Activated CD4-positive, alpha-beta memory T cell treated with anti-CD3 and anti-CD28 coated beads, Interleukin-2, amount 10 ng/mL, durations not matched to agents 7 days and 5 days (primary cell): Measurements from ENCODE around the gene KLHDC7B. TPM values are rescaled to one million over a fixed set of nuclear protein-coding genes. Genes with fewer than 3 reads are reported as not detected.
A peak's percentile ranks its signal among the peaks of the same experiment; 100 is the strongest.

Experiments used
- CTCF ChIA-PET: fragments of 350-600 bp; sonication (Branson Sonifier 250); formaldehyde crosslinking; loops from one replicate; lab custom pipeline; 2021; ENCODE audit warnings: antibody characterized with exemption, inconsistent platforms; lab: Charles Lee
- POLR2A ChIA-PET: fragments of 350-600 bp; sonication (Branson Sonifier 250); formaldehyde crosslinking; loops from one replicate; lab custom pipeline; 2021; ENCODE audit warnings: antibody characterized with exemption; lab: Charles Lee
- DNase-seq: peaks from one replicate; pipeline ENCODE4 v3.0.0-alpha.2; 2020
- H3K27ac Mint-ChIP-seq: one replicate; pipeline ENCODE4 v1.8.0; 2021; ENCODE audit warnings: mild to moderate bottlenecking, mixed read lengths
- H3K27me3 Mint-ChIP-seq: one replicate; pipeline ENCODE4 v1.8.0; 2021; ENCODE audit warnings: mixed read lengths
- H3K36me3 Mint-ChIP-seq: one replicate; pipeline ENCODE4 v1.8.0; 2021; ENCODE audit warnings: low read depth, mixed read lengths
- H3K4me1 Mint-ChIP-seq: one replicate; pipeline ENCODE4 v1.8.0; 2021; ENCODE audit warnings: mixed read lengths
- H3K4me3 Mint-ChIP-seq: one replicate; pipeline ENCODE4 v1.8.0; 2021; ENCODE audit warnings: mild to moderate bottlenecking, mixed read lengths
- H3K9me3 Mint-ChIP-seq: one replicate; pipeline ENCODE4 v1.8.0; 2021; ENCODE audit warnings: mixed read lengths
- total RNA-seq, 2 experiments: library from RNA; stranded (reverse); gene quantifications; one replicate each; pipeline ENCODE4 v1.2.3, GENCODE V29; 2021

KLHDC7B gene
- total RNA-seq, 2 experiments from 2014 or later = 8.0 to 8.4 TPM

DNA sequence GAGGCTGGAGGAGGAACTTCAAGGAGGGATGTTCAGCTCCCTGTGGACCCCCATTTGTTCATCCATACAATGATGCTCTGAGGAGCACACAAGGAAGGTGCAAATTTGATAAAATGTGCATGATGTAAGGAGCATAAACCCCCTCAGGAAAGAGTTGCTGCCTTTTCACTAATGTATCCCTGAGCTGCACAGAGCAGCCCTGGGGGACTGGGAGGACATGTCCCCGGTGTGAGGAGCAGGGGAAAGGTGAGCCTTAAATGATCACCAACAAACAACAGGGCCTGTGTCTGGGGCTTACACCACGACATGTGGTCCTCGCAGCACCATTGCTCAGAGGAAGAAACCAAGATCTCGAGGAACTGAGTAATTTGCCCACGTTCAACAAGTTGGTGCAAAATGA, 51.4 kb downstream of the KLHDC7B start:
- H3K4me3 Mint-ChIP-seq = no peak overlapping the region
- ChIA-PET POLR2A (no interaction called here), CTCF (interaction anchor here (0.6 kb wide), 1 partner anchor 139 kb away, joined by 3 read pairs; no protein-coding TSS in a partner anchor)
- no peaks in the 10 kb centered on the region for H3K9me3 Mint-ChIP-seq
- peaks cover 22% of the 10 kb centered on the region for H3K27me3 Mint-ChIP-seq
- peaks cover 9% of the 10 kb centered on the region for H3K4me1 Mint-ChIP-seq
- no peaks in the 10 kb centered on the region for H3K36me3 Mint-ChIP-seq
- no peak overlapping the region for H3K27ac Mint-ChIP-seq
- DNase-seq = no peak

DNA sequence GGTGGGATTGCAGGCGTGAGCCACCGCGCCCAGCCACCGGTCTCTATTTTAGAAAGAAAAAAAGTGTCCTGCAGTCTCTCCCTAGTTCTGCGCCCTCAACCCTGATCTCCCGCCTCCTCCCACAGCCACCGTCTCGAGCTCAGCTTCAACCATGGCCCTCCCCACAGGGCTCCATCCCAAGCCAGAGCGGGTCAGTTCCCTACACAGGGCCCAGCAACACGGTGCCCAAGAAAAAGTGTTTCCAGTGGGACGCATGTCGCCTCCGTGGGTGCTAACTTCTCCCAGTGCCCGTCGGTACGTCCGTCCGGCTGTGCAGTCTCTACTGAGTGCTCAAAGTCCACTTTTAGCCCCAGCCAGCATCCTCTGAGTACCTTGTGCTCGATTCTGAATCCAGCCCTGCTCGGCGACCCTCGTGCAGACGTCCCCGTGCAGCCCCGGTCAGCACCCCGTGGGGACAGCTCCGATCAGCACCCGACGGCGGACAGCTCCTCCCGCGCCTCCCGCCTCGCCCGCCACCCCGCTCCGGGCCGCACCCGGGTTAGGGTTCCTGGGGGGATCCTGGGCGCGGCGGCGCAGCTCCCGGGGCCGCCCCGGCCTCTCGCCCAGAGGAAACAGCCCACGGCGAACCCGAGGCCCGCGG, 54.2 kb downstream of the KLHDC7B start:
- CTCF ChIA-PET = no interaction called here
- Mint-ChIP-seq H3K27me3 (peaks cover 35% of the 10 kb centered on the region), H3K4me3 (peak overlapping the region; percentile 48), H3K4me1 (peaks cover 11% of the 10 kb centered on the region), H3K36me3 (no peaks in the 10 kb centered on the region), H3K27ac (no peak overlapping the region), H3K9me3 (no peaks in the 10 kb centered on the region)
- peak; percentile 70 for DNase-seq
- POLR2A ChIA-PET = interaction anchor here (0.7 to 1.0 kb wide), 3 partner anchors 17 to 74 kb away, joined by 3 to 6 read pairs (median 5); partner anchors contain the start of genes CHKB and SCO2

DNA sequence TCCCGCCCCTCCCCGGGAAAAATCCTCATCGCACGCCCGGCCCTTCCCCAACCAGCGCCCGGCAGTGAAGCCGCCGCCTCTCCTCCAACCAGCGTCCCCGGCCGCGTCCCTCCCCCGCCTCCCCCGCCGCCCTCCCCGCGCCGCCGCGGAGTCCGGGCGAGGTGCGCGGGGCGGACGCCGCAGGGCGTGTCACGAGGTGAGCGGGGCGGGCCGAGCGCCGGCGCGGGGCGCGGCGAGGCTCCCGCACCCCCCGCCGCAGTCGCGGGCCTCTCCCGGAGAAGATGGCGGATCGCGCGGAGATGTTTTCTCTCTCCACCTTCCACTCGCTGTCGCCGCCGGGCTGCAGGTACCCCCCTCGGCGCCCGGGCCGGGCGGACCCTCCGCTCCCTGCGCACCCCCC, 54.8 kb downstream of the KLHDC7B start, which contains the start of gene MAPK8IP2:
Gene MAPK8IP2 (plus strand): TSS at position 256 of the 400 bp plus-strand sequence. CDS start 26 bp downstream, at position 282.
- ChIA-PET POLR2A (interaction anchor here (0.8 to 1.0 kb wide), 2 partner anchors 18 to 75 kb away, joined by 3 to 5 read pairs; partner anchors contain the start of genes CHKB and SCO2), CTCF (no interaction called here)
- peak within 1 kb of the TSS; percentile 58 for H3K4me3 Mint-ChIP-seq
- H3K36me3 Mint-ChIP-seq = no peaks in the 10 kb centered on the region
- H3K9me3 Mint-ChIP-seq = no peaks in the 10 kb centered on the region
- H3K27ac Mint-ChIP-seq = no peak within 1 kb of the TSS
- H3K27me3 Mint-ChIP-seq = peaks cover 38% of the 10 kb centered on the region
- DNase-seq = no peak
- H3K4me1 Mint-ChIP-seq = peaks cover 11% of the 10 kb centered on the region

Other genes with a start within 250 kb of the KLHDC7B start
- 10 to 100 TPM; 21.5 to 23.5 TPM for gene PLXNB2, start 238.3 kb upstream of the KLHDC7B start, total RNA-seq
- 1 to 10 TPM; 5.0 to 5.6 TPM for gene DENND6B, start 218.9 kb upstream of the KLHDC7B start, total RNA-seq
- 10 to 100 TPM; 56.5 to 58.9 TPM for gene PPP6R2, start 202.6 kb upstream of the KLHDC7B start, total RNA-seq
- gene SBF1, start 70.9 kb upstream of the KLHDC7B start, total RNA-seq = 100 to 1,000 TPM; 181 to 196 TPM
- gene ADM2, start 64.4 kb upstream of the KLHDC7B start, total RNA-seq = 1 to 10 TPM; 7.6 to 8.8 TPM
- gene MIOX, start 59.0 kb upstream of the KLHDC7B start, total RNA-seq = under 1 TPM; 0.48 to 0.60 TPM
- 100 to 1,000 TPM; 111 to 114 TPM for gene LMF2, start 38.2 kb upstream of the KLHDC7B start, total RNA-seq
- gene NCAPH2, start 37.7 kb upstream of the KLHDC7B start, total RNA-seq = 100 to 1,000 TPM; 105 to 108 TPM
- gene SCO2, start 20.3 kb upstream of the KLHDC7B start, total RNA-seq = 1 to 10 TPM; 6.4 to 7.0 TPM
- gene TYMP, start 15.9 kb upstream of the KLHDC7B start, total RNA-seq = 10 to 100 TPM; 89.1 to 90.2 TPM
- under 1 TPM; 0.58 to 0.71 TPM for gene SYCE3, start 17.0 kb downstream of the KLHDC7B start, total RNA-seq
- gene CPT1B, start 32.5 kb downstream of the KLHDC7B start, total RNA-seq = 10 to 100 TPM; 60.8 to 60.9 TPM
- gene CHKB, start 37.0 kb downstream of the KLHDC7B start, total RNA-seq = 100 to 1,000 TPM; 101 to 111 TPM
- under 1 TPM; 0.15 to 0.18 TPM for gene MAPK8IP2, start 54.9 kb downstream of the KLHDC7B start, total RNA-seq
- 10 to 100 TPM; 63.1 to 65.0 TPM for gene ARSA, start 82.3 kb downstream of the KLHDC7B start, total RNA-seq
- under 1 TPM in 1 of 2 experiments, not detected in 1; 0.08 TPM for gene SHANK3, start 126.9 kb downstream of the KLHDC7B start, total RNA-seq
- not detected for gene ACR, start 192.3 kb downstream of the KLHDC7B start, total RNA-seq
- gene RABL2B, start 237.7 kb downstream of the KLHDC7B start, total RNA-seq = 10 to 100 TPM; 16.6 to 20.2 TPM